ENCODE data around the gene TEDC1.

- TF ChIP-seq POLR2AphosphoS5 (IDR thresholded peaks at IDR 0.05; ENCODE audit: low read depth, low read length): no peak
- TF ChIP-seq TAF1 (IDR thresholded peaks at IDR 0.05; ENCODE audit: borderline replicate concordance, low read depth, low read length): no peak
Measured at GRCh38 chr14:105471823-105472485, 19.1 kb upstream of the TEDC1 start.
